Suprapubic skin (tissue), 4 donors: ENCODE results near the gene ABCA13. TPM values are rescaled to one million over a fixed set of nuclear protein-coding genes. Genes with fewer than 3 reads are reported as not detected.
A peak's percentile ranks its signal among the peaks of the same experiment; 100 is the strongest.

Experiments used
- DNase-seq, 2 donors: peaks; one replicate each; pipeline ENCODE4 v3.0.0-alpha.2; 2019; ENCODE audit warnings: low spot score in 2 of 2
- H3K27ac ChIP-seq: fragments of 200-600 bp; sonication (generic); one replicate; pipeline ENCODE4 v1.5.1; 2019
- H3K27me3 ChIP-seq: fragments of 200-600 bp; sonication (generic); one replicate; pipeline ENCODE4 v1.5.1; 2019
- H3K36me3 ChIP-seq: fragments of 200-600 bp; sonication (generic); one replicate; pipeline ENCODE4 v1.5.1; 2019
- H3K4me1 ChIP-seq: fragments of 200-600 bp; sonication (generic); one replicate; pipeline ENCODE4 v1.5.1; 2019
- H3K4me3 ChIP-seq: fragments of 200-600 bp; sonication (generic); one replicate; pipeline ENCODE4 v1.5.1; 2019; ENCODE audit warnings: mild to moderate bottlenecking
- H3K9me3 ChIP-seq: fragments of 200-600 bp; sonication (generic); one replicate; pipeline ENCODE4 v1.5.1; 2019
- EP300 ChIP-seq: sonication (generic); formaldehyde crosslinking; IDR thresholded peaks from one replicate; pipeline ENCODE4 v1.6.1; 2017; ENCODE audit warnings: antibody characterized with exemption
- POLR2A ChIP-seq, 2 donors: fragments of 450-650 bp; IDR thresholded peaks; one replicate each; pipeline ENCODE4 v1.6.1; 2017; ENCODE audit warnings: antibody characterized with exemption in 2 of 2, mild to moderate bottlenecking in 2 of 2, moderate library complexity in 2 of 2
- POLR2AphosphoS5 ChIP-seq, 3 donors: sonication (generic); formaldehyde crosslinking; IDR thresholded peaks; one replicate each; pipeline ENCODE4 v1.6.1; 2017; ENCODE audit warnings: antibody characterized with exemption in 3 of 3
- WGBS: methylation state at CpG from one replicate; pipeline ENCODE4 v1.1.5; 2018; 5-methylcytosine and 5-hydroxymethylcytosine counted together
- total RNA-seq, 4 donors: library from RNA; depleted of rRNA; stranded (reverse); fragments of >200 nt; gene quantifications; one replicate each; pipeline ENCODE4 v1.1.0, GENCODE V29; 2016
- TF ChIP-seq, protein P1 (sequence below), 2 donors: fragments of 200-600 bp in 1 of 2; fragments of 450-650 bp in 1 of 2; sonication (generic) in 1 of 2; IDR thresholded peaks; one replicate each; pipeline ENCODE4 v1.5.1; 2016 to 2019; ENCODE audit warnings: antibody characterized with exemption in 2 of 2, mild to moderate bottlenecking in 1 of 2, moderate library complexity in 1 of 2

ABCA13 gene
- total RNA-seq, 4 donors from 2014 or later: 0.64 to 4.7 (median 2.6) TPM

DNA sequence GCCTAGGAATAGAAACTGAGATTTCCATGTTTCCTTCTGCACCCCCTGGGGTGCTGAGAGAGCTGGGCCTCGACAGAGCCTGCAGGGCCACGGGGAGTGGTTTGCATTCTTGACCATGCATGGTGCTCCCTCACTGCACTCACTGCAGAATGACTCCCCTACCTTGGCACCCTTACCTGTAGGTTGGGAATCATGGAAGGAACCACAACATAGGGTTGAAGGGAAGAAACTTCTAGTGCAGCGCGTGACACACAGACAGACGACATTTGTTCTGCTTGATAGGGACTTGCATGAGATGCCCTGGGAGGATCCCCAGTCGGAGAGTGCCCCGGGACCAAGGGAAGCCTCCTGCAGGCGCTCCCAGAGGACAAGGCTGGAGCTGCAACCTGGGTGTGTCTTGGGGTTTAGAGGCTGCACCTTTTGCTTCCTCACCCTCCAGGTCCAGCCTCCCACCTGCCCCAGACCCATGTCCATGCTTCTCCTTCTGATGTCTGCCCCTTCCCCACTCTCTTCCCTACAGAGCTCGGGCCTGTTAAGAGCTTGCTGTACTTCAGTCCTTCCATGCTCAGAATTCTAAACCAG, 245.2 kb downstream of the ABCA13 start:
- no peak for DNase-seq
- H3K27me3 ChIP-seq: no peaks in the 10 kb centered on the region
- H3K4me3 ChIP-seq: no peak overlapping the region
- no peaks in the 10 kb centered on the region for H3K36me3 ChIP-seq
- H3K27ac ChIP-seq: no peak overlapping the region
- no peak for TF ChIP-seq EP300
- TF ChIP-seq POLR2A (IDR thresholded peaks at IDR 0.05): no peak
- TF ChIP-seq, protein P1, sequence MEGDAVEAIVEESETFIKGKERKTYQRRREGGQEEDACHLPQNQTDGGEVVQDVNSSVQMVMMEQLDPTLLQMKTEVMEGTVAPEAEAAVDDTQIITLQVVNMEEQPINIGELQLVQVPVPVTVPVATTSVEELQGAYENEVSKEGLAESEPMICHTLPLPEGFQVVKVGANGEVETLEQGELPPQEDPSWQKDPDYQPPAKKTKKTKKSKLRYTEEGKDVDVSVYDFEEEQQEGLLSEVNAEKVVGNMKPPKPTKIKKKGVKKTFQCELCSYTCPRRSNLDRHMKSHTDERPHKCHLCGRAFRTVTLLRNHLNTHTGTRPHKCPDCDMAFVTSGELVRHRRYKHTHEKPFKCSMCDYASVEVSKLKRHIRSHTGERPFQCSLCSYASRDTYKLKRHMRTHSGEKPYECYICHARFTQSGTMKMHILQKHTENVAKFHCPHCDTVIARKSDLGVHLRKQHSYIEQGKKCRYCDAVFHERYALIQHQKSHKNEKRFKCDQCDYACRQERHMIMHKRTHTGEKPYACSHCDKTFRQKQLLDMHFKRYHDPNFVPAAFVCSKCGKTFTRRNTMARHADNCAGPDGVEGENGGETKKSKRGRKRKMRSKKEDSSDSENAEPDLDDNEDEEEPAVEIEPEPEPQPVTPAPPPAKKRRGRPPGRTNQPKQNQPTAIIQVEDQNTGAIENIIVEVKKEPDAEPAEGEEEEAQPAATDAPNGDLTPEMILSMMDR (IDR thresholded peaks at IDR 0.05): no peak
- TF ChIP-seq POLR2AphosphoS5 (IDR thresholded peaks at IDR 0.05): no peak
- no peaks in the 10 kb centered on the region for H3K4me1 ChIP-seq
- WGBS: 86% methylated on average over 9 of the region's 9 CpGs
- no peaks in the 10 kb centered on the region for H3K9me3 ChIP-seq

DNA sequence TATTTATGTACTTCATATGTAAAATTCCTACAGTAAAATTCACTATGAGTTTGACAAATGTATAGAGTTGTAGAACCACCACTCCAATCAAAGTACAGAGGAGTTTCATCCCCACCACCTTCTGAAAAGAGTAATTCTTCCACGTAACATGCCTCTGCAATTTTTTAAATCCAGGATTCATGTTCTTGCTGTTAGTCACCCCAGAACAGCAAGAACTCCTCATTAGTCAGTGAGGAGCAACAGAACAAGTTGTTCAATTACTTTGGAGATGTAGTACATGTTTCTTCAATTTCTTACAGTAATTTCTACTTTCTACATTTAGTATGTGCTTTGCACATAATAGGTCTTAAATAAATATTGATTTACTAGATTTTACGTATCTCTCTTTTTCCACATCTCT, 248.1 kb downstream of the ABCA13 start:
- H3K9me3 ChIP-seq: no peaks in the 10 kb centered on the region
- 26% methylated on average over 2 of the region's 2 CpGs for WGBS
- no peak overlapping the region for H3K27ac ChIP-seq
- no peaks in the 10 kb centered on the region for H3K27me3 ChIP-seq
- DNase-seq: no peak
- H3K4me1 ChIP-seq: no peaks in the 10 kb centered on the region
- H3K4me3 ChIP-seq: no peak overlapping the region
- no peaks in the 10 kb centered on the region for H3K36me3 ChIP-seq
- TF ChIP-seq POLR2AphosphoS5 (IDR thresholded peaks at IDR 0.05): no peak
- TF ChIP-seq, protein P1 (IDR thresholded peaks at IDR 0.05): no peak

DNA sequence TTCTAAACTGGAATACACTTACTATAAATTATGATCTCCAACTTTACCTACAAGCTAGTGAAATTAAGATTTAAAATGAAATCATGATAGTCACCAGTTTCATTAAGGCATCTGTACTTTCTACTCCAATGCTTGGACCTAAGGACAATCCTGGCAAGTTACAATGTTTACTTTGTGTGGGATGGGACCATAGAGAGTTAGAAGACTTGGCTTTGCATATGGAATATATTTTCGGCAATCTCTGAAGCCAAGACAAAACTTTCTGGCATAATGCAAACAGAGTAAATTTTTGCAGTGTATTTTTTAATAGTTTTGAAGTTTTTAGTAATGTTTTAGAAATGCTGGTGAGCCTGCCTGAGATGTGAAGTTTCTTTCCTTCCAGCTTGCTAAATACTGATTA, 248.9 kb downstream of the ABCA13 start:
- Histone ChIP-seq H3K9me3 (no peaks in the 10 kb centered on the region), H3K27me3 (no peaks in the 10 kb centered on the region), H3K27ac (no peak overlapping the region), H3K4me3 (no peak overlapping the region), H3K36me3 (no peaks in the 10 kb centered on the region), H3K4me1 (no peaks in the 10 kb centered on the region)
- TF ChIP-seq POLR2AphosphoS5 (IDR thresholded peaks at IDR 0.05) (no peak), POLR2A (IDR thresholded peaks at IDR 0.05) (no peak), EP300 (no peak)
- TF ChIP-seq, protein P1 (IDR thresholded peaks at IDR 0.05): no peak
- no peak for DNase-seq
- WGBS: 55% methylated on average over 1 of the region's 1 CpG

DNA sequence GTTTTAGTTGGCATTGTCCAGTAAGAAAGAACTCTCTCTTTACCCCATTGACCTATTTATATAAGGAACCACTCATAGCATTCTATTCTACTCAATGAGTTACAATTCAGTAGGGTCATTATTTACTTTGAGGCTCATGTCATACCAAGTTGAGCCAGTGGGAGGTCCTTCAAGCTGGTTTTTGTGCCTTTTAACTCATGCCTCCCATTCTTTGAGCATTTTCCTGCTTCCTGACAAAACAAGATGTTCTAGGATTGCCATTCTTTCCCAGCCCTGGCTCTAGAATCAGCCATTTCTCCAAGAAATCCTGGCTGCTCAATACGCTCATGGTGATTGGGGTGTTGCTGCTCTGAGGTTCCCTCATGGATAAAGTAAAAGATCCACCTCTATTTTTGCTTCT, 250.1 kb downstream of the ABCA13 start:
- no peak overlapping the region for H3K27ac ChIP-seq
- H3K4me3 ChIP-seq: no peak overlapping the region
- H3K9me3 ChIP-seq: no peaks in the 10 kb centered on the region
- H3K4me1 ChIP-seq: no peaks in the 10 kb centered on the region
- no peaks in the 10 kb centered on the region for H3K27me3 ChIP-seq
- WGBS: 100% methylated on average over 1 of the region's 1 CpG
- H3K36me3 ChIP-seq: no peaks in the 10 kb centered on the region
- DNase-seq: no peak
- no peak for TF ChIP-seq EP300
- no peak for TF ChIP-seq POLR2A (IDR thresholded peaks at IDR 0.05)
- no peak for TF ChIP-seq POLR2AphosphoS5 (IDR thresholded peaks at IDR 0.05)
- TF ChIP-seq, protein P1 (IDR thresholded peaks at IDR 0.05): no peak

DNA sequence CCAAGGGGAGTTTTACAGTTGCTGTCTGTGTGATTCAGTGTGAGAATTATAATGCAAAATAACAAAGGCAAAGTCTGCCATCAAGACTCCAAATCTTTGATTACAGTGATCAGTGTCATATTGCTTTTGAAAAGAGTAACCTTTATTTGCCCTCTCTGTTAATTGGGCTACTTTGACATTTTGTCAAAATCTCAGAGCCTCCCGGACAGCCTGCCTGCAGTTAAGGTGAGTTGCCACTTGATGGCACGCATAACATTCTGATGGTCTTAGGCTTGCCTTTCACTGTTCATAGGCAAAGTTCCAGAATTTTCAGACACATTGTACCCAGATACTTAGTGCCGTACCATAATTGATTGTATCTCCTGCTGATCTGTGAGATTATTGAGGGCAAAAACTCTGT, 253.5 kb downstream of the ABCA13 start:
- Histone ChIP-seq H3K27me3 (no peaks in the 10 kb centered on the region), H3K36me3 (no peaks in the 10 kb centered on the region), H3K27ac (no peak overlapping the region), H3K4me1 (no peaks in the 10 kb centered on the region), H3K4me3 (no peak overlapping the region), H3K9me3 (no peaks in the 10 kb centered on the region)
- WGBS: 62% methylated on average over 3 of the region's 3 CpGs
- DNase-seq: no peak
- TF ChIP-seq, protein P1 (IDR thresholded peaks at IDR 0.05): peak in 1 of 2 donors; percentile 12
- no peak for TF ChIP-seq EP300
